ENCODE results near the gene TRIM72. TPM values are rescaled to one million over a fixed set of nuclear protein-coding genes. Genes with fewer than 3 reads are reported as not detected.
A peak's percentile ranks its signal among the peaks of the same experiment; 100 is the strongest.

The TRIM72 gene
- total RNA-seq, 2 donors from 2014 or later = 0.05 to 0.10 TPM

DNA sequence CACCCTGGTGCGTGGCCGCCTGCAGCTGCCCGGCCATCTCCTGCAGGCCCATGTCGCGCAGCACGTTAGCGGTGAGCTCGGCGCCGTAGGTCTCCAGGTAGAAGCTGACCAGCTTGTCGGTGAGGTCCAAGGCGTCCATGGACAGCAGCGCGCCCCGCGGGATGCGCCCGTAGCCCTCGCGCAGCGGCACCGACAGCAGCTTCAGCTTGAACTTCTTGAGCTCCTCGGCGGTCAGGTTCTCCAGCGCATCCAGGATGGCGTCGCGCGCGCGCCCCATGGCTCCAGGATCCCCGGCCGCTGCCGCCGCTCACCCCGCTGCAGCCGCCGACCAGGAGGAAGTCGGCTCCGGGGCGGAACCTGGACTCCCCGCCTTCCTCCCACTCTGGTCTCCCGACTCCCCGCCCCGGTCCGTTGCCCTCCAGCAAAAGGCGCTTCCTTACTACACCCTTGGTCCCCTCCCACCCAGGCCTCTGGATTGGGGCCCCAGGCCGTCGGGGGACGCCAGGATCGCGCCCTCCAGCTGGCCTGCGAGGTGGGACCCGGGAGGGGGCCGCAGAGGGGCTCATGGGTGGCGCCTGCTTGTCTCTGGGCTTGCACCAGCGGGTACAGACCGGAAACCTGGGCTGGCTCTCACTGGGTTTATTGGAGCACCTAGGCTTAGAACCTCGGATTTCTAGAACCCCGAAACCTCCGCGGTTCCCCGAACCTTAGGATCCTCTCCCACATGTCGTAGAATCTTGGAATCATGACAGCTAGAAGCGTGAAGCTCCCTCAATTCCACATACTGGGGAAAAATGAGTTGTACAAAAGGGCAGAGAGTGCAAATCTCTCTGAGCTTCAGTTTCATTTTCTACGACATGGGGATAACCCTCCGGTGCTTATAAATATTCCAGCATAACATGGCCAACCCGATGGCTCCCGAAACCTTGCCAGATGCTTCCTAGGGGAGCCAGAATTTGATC is 11.2 kb upstream of the TRIM72 start, which contains the start of gene PYCARD:
Gene PYCARD, minus strand, starts transcription at position 347 of the 962 bp plus-strand sequence. Its CDS starts 70 bp downstream, at position 277.
- peak; percentile 90 for DNase-seq (ENCODE audit: low spot score)
- intact Hi-C loops (cut with DNase I) = no loop called here

- DNase-seq (ENCODE audit: low spot score) = peak; percentile 56
- intact Hi-C loops (cut with DNase I) = no loop called here
Measured at GRCh38 chr16:31204871-31205666, 8.8 kb upstream of the TRIM72 start.

GRCh38 chr16:31206776-31207175 is 7.1 kb upstream of the TRIM72 start:
- intact Hi-C loops (cut with DNase I) = no loop called here
- peak; percentile 49 for DNase-seq (ENCODE audit: low spot score)

DNA sequence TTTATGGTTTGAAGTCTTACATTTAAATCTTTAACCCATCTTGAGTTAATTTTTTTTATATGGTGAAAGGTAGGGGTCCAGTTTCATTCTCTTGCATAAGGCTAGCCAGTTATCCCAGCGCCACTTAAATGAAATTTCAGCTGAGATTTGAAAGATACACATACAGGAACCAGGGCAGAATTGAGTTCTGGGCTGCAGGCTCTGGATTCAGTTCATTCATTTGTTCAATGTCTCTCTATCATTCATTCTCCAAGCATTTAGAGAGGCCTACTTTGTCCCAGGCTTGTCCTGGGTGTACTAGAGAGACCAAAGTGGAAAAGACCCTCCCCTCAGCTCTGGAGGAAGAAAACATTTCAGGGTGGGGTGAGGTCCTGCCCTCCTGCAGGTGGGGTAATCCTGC is 577 bp upstream of the TRIM72 start:
- intact Hi-C loops (cut with DNase I) = no loop called here
- DNase-seq (ENCODE audit: low spot score) = no peak

DNA sequence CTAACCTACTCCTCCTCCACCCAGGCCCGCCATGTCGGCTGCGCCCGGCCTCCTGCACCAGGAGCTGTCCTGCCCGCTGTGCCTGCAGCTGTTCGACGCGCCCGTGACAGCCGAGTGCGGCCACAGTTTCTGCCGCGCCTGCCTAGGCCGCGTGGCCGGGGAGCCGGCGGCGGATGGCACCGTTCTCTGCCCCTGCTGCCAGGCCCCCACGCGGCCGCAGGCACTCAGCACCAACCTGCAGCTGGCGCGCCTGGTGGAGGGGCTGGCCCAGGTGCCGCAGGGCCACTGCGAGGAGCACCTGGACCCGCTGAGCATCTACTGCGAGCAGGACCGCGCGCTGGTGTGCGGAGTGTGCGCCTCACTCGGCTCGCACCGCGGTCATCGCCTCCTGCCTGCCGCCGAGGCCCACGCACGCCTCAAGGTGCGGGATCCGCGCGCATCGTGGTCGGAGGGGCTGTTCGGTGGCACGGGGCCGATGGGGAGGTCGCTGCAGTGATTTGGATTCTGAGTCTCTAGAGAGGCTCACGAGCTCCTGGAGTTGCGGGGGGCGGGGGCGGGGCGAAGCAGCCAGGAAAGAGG is 878 bp downstream of the TRIM72 start:
- DNase-seq (ENCODE audit: low spot score) = no peak
- intact Hi-C loops (cut with DNase I) = no loop called here

GRCh38 chr16:31215287-31216162 is 1.6 kb downstream of the TRIM72 start:
- intact Hi-C loops (cut with DNase I) = no loop called here
- no peak for DNase-seq (ENCODE audit: low spot score)

- intact Hi-C loops (cut with DNase I) = no loop called here
- DNase-seq (ENCODE audit: low spot score) = peak; percentile 86
Measured at GRCh38 chr16:31216422-31217135, 2.7 kb downstream of the TRIM72 start, which contains the start of gene PYDC1. Gene PYDC1 (minus strand): TSS chr16:31217135. CDS start chr16:31217028, 107 bp downstream.

DNA sequence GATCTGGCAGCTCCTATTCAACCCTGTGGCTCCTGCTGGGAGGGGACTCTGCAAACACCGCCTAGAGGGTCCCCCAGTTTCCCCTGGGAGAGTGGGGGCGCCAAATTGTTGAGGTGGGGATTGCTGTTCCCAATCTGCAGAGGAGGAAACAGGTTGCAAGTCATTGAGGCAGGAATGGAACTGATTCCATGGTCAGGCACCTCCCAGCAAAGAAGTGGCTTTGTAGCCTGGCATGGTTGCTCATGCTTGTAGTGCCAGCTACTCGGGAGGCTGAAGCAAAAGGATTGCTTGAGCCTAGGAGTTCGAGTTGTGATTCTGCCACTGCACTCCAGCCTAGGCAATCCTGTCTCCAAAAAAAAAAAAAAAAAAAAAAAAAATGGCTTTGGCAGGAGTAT is 3.2 kb downstream of the TRIM72 start:
- intact Hi-C loops (cut with DNase I) = no loop called here

DNA sequence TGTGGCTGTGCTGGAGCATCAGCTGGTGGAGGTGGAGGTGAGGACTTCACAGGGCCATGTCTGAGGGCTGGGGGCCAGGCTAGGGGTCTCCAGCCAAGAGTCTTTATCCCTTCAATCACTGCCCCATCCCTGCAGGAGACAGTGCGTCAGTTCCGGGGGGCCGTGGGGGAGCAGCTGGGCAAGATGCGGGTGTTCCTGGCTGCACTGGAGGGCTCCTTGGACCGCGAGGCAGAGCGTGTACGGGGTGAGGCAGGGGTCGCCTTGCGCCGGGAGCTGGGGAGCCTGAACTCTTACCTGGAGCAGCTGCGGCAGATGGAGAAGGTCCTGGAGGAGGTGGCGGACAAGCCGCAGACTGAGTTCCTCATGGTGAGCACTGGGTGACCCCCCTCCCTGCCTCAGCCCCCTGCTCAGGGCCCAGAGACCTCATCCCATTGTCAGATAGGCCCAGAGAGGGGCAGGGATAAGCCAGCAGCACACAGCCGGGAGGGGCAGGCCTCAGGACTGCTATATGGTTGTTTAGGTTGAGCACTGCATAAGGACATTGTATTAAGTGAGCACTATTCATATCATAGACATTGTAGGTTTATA is 5.3 kb downstream of the TRIM72 start:
- intact Hi-C loops (cut with DNase I) = no loop called here
- DNase-seq (ENCODE audit: low spot score) = no peak

More for the DNA sequence above, 3.2 kb downstream of the TRIM72 start:
- no peak for DNase-seq (ENCODE audit: low spot score)

GRCh38 chr16:31221357-31222160 is 7.6 kb downstream of the TRIM72 start:
- intact Hi-C loops (cut with DNase I) = no loop called here
- no peak for DNase-seq (ENCODE audit: low spot score)

DNA sequence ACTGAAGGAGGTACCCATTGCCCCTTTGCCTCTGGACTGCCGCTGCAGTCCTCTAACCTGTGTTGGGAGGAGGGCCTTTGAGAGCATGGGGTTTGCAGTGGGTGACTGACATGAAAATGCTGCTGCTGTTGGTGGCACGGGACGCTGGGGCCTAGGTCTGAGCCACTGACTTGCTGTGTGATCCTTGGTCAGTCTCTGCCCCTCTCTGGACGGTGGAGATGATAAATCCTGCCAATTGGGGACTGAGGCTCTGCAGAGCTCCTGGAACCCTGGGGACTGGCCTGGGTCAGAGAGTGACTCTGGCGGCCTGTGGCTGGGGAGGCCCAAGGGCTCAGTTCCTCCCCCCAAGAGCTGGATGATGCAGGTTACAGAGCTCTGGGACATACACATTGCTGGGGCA is 9.1 kb downstream of the TRIM72 start:
- intact Hi-C loops (cut with DNase I) = no loop called here
- no peak for DNase-seq (ENCODE audit: low spot score)

GRCh38 chr16:31224092-31224955 is 10.4 kb downstream of the TRIM72 start:
- intact Hi-C loops (cut with DNase I) = no loop called here
- DNase-seq (ENCODE audit: low spot score) = no peak

GRCh38 chr16:31225193-31225592 is 11.3 kb downstream of the TRIM72 start:
- no peak for DNase-seq (ENCODE audit: low spot score)

DNA sequence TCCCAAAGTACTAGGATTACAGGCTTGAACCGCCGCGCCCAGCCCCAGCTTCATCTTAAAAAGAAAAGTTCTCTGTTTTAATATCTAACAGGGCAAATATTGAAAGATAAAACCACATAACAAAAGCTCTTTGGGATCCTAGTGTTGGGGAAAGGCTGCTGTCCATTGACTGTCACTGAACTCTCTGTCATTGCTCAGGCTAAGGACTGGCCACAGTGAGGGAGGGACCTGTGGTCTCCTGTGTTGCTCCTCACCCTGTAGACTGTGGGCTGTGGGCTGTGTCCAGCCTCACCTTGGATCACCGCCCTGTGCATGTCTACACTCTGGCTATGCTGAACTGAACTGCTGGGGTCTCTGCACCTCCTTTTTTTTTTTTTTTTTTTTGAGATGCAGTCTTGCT is 14.3 kb downstream of the TRIM72 start:
- intact Hi-C loops (cut with DNase I) = no loop called here
- no peak for DNase-seq (ENCODE audit: low spot score)

More at GRCh38 chr16:31225193-31225592, 11.3 kb downstream of the TRIM72 start:
- intact Hi-C loops (cut with DNase I) = no loop called here

DNA sequence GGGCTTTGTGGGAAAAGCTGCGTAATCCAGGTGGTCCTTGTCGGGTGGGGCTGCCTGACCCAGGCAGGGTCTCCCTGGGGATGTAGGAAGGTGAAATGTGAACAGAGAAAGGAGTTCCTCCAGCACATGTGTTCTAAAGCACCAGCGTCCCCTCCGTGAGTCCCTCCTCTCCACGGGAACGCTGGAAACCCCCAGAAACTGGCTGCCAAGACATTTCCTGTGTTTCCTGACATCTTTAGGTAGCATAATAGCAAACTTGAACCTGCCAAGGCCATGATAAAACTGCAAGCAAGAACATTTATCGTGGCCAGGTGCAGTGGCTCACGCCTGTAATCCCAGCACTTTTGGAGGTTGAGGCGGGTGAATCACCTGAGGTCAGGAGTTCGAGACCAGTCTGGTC is 15.6 kb downstream of the TRIM72 start:
- no peak for DNase-seq (ENCODE audit: low spot score)
- intact Hi-C loops (cut with DNase I) = no loop called here

DNA sequence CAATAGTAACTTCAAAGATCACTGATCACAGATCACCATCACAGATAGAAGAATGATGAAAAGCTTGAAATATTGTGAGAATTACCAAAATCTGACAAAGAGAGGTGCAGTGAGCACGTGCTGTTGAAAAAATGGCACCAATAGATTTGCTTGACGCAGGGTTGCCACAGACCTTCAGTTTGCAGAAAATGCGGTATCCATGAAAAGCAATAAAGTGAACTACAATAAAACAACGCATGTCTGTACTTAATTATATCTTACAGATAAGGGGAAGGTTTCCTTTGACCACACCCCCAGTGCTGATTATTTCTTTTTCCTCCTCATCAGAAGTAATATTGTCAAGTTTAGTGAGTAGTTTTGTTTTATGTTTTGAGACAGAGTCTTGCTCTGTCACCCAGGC is 24.1 kb downstream of the TRIM72 start:
- no peak for DNase-seq (ENCODE audit: low spot score)
- intact Hi-C loops (cut with DNase I) = no loop called here
